Mesenteric fat pad (tissue), 1 donor: ENCODE measurements around the gene RTTN. TPM values are rescaled to one million over a fixed set of nuclear protein-coding genes. Genes with fewer than 3 reads are reported as not detected.

Experiments used
- DNase-seq: peaks from one replicate; pipeline ENCODE4 v3.0.0-alpha.2; 2020; ENCODE audit warnings: low spot score
- total RNA-seq: library from RNA; stranded (reverse); fragmentation: NEBNext Ultra II Directional; extraction: Animal tissue kit (Norgen Biotek cat#: 25700); gene quantifications from one replicate; pipeline ENCODE4 v1.2.1, GENCODE V29; 2021
- donor health status: DM: yes; HTN: yes; CAD: no.

The RTTN gene
- total RNA-seq, 1 donor from 2014 or later, result 8.1 TPM

- DNase-seq, result no peak
These were observed 129.6 kb downstream of the RTTN start for GRCh38 chr18:70075906-70076305.

GRCh38 chr18:70074116-70074515 is 131.4 kb downstream of the RTTN start:
- DNase-seq, result no peak

- DNase-seq, result no peak
These were observed 132.1 kb downstream of the RTTN start for GRCh38 chr18:70073432-70073831.

GRCh38 chr18:70072678-70073077 is 132.8 kb downstream of the RTTN start:
- DNase-seq, result no peak

GRCh38 chr18:70069965-70070364 is 135.5 kb downstream of the RTTN start:
- DNase-seq, result no peak

GRCh38 chr18:70069382-70069781 is 136.1 kb downstream of the RTTN start:
- DNase-seq, result no peak

DNA sequence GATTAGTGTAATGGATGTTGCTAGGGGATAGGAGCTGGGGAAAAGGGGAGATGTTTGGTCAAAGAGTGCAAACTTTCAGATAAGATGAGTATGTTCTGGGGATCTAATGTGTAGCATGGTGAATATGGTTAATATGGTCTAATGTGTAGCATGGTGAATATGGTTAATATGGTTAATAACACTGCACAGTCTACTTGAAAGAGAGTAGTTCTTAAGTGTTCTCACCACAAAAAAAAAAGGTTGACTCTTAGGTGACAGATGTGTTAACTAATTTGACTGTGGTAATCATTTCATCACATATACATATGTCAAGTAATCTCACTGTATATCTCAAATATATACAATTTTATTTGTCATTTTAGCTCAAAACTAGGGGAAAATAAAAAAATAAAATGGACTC is 136.5 kb downstream of the RTTN start:
- no peak for DNase-seq

DNA sequence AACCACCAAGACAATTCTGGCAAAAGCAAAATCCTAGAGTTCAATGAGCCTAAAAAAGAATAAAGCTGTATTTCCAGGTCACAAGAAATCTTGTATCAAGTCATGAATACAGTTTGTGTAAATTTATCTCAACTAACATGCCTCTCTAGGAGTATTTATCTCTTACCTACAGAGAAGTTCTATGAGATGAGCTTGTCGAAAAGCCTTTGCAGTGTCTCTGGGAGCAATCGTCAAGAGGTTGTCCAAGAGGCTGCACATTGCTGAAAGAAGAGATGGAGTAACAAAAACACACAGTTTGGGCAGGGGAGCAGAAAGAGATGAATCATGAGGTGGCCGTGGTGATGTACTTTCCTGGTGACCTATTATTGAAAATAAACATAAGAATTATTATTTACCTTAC is 145.8 kb downstream of the RTTN start:
- DNase-seq, result no peak

DNA sequence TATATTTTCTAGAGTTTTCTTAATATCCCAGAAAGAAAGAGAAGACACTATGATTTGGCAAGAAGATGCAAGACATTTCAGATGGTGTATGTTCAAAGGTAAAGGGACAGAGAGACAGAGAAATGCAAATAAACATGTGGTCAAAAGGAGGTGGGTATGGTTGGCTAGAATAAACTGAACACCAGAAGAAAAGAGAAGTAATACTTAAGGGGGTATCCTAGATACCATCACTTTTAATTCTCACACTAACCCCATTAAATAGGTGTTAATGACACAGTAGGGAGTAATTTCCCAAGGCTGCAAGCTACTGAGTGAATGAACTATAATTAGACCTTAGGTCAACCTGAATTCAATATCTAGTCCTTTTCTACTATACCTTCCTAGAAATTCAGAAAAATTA is 146.6 kb downstream of the RTTN start:
- DNase-seq, result no peak

GRCh38 chr18:70047931-70048603 is 157.4 kb downstream of the RTTN start:
- no peak for DNase-seq

DNA sequence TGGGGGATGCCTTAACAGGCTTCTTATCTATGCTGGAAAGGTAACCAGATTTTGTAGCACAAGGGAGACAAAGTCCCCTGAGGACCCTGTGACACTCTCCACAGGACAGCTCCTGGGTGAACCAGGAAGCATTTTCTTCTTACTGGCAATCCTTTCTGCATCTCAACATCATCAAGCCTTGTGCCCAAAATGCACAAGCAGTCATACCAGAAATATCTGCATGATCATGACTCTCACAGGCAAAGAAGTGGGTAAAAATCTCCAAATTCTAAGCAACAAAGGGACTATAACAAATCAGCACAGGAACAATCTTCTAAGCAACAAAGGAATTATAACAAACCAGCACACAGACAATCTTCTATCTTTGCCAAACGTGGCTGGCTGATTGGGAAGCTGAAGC is 158.7 kb downstream of the RTTN start:
- DNase-seq, result no peak

DNA sequence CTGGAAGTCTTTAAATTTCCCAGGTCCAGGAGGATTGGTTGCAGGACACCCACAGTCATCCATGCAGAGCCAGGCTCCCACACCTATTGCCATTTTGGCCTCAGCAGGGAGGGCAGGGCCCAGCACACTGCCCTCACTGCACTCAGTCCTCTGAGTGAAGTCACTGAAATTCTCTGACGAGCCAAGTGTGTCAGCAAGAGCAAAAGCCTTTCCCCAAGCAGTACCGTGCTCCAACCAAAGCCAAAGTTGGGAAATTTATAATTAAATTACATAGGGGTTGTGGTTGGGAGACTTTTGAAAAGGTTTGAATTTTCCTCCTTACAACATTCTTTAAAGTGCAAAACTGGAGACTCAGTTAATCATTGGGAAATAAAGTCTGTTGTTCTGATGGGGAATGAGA is 159.3 kb downstream of the RTTN start:
- no peak for DNase-seq

DNA sequence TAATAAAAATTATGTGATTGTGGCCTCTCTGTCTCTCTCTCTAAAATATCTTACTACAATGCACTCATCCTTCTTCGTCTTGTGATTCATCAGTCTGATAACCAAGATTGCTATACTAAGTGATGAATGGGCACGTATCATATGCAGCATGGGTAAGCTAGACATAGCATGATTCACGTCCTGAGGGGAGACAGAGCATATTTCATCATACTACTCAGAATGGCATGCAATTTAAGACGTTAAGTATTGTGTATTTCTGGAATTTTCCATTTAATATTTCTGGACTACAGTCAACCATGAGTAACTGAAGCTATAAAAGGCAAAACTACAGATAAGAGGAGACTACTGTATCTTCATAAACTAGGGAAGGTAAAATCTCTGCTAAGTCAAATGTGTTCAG is 160.9 kb downstream of the RTTN start:
- DNase-seq, result no peak

- DNase-seq, result no peak
These were observed 163.9 kb downstream of the RTTN start for GRCh38 chr18:70041459-70042050.

DNA sequence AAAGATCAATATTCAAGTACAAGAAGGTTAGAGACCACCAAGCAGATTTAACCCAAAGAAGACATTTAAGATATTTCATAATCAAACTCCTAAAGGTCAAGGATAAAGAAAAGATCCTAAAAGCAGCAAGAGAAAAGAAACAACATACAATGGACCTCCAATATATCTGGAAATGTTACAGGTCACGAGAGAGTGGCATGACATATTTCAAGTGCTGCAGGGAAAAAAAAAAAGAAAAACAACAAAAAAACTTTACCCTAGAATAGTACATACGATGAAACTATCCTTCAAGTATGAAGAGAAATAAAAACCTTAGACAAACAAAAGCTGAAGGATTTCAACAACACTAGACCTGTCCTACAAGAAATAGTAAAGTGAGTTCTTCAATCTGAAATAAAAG is 166.3 kb downstream of the RTTN start:
- no peak for DNase-seq

DNA sequence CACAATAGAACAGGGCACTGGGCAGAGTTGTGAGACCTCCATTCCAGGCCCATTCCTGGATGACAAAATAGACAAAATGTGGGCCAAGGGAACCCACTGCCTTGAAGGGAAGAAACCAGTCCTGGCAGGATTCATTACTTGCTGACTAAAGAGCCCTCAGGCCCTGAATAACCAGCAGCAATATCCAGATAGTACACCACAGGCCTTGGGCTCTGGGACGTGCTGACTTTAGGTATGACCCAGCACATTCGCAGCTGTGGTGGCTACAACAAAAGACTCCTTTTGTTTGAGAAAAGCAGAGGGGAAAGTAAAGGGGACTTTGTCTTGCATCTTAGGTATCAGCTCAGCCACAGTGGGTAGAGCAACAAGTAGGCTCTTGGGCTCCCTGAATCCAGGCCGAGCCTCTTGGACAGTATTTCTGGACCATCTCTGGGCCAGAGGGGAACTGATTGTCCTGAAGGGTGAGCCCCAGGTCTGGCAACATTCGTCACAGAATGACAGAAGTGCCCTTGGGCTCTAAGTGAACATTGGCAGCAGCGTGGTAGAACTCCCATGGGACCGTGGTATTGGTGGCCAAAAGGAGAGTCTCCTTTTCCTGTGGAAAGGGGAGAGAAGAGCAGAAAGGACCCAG is 167.9 kb downstream of the RTTN start:
- DNase-seq, result no peak

GRCh38 chr18:70036771-70037347 is 168.6 kb downstream of the RTTN start:
- DNase-seq, result no peak

- DNase-seq, result no peak
These were observed 169.3 kb downstream of the RTTN start for GRCh38 chr18:70036168-70036567.

- no peak for DNase-seq
These were observed 174.3 kb downstream of the RTTN start for GRCh38 chr18:70031221-70031620.

DNA sequence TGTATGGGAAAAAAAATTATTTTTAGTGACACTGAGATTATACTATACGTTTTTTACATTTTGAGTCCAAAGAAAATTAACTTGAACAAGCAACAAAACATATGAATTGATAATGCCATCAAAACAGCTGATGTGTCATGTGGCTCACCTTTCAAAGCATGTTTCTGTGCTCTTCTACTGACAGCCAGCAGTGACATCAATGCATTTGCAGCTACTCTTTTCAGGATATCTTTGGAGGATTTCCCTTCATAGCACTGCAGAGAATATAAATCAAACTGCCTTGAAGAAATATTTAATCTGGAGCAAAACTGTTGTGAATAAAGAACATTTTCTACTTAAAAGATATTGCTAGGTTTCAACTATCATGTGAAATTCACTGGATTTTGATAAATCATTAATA is 174.8 kb downstream of the RTTN start:
- no peak for DNase-seq

DNA sequence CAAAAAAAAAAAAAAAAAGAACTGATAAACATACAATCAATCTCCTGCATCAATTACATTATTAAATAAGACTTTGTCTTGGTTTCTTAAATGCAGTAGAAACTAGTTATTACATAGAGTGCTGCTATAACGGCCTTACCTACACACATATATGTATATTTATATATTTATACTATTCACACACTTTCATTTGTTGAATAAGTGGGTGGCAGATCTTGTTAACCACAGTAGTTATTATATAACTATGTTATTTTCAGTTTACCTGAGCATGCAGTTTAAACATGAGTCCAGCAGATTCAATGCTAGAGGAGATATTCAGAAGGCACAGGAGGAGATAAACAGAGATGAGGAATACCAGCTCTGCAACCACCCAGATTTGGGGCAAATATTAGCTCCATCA is 176.3 kb downstream of the RTTN start:
- DNase-seq, result no peak

DNA sequence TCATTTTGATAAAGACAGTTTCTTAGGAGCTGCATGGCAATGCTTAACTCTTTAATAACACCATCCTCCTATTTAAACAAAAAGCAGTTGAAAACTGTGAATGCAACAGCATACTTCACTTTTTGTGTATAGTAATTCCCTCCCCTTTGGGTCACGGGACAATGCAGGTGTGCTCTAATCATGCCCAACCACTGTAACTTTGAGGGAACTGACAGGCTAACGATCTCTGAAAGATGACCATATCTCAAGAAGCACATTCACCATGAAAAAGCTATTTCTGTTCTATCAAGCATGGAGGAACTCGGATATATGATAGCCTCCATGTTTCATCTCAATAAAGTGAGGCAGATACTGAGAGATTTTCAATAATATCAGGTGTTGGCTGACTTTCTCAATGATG is 176.8 kb downstream of the RTTN start:
- DNase-seq, result no peak

DNA sequence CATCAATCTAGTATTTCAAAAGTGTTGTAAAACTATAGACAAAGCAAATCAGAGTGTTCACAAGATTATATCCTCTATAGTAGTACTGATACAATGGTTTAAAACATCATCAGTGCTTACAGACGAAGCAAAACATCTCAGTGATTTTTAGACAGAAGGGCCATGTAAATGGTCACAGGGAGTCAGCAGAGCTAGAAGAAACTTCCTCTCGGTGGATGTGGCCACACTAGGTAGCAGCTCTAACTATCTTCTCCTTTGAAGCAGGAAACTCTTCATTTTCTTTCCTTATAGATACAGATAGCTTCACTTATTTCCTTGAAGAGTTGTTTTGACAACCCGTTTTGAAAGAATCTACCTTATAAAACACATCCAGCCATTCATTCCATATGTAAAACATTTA is 177.4 kb downstream of the RTTN start:
- DNase-seq, result no peak
